GM19023 (cell line): ENCODE results near the gene SPINT4.
"Not testable (repeated sequence)": the region's sequence is repeated elsewhere in the genome, so short reads cannot be mapped to it uniquely, and the experiment has no call there.

Source experiments
- ATAC-seq: cut with Tn5 transposase; IDR thresholded peaks from one replicate; pipeline ENCODE4 v1.9.1; 2021; ENCODE audit warnings: mild to moderate bottlenecking, moderate library complexity; ENCODE audit not compliant: unreplicated experiment

The SPINT4 gene

GRCh38 chr20:45722047-45722446 lies at the start of gene SPINT4:
Gene SPINT4, plus strand, starts transcription at chr20:45722347. Its CDS starts 21 bp downstream, at chr20:45722368.
- no peak for ATAC-seq

- ATAC-seq, result no peak
Observed at GRCh38 chr20:45672765-45673164, 49.4 kb upstream of the SPINT4 start.

DNA sequence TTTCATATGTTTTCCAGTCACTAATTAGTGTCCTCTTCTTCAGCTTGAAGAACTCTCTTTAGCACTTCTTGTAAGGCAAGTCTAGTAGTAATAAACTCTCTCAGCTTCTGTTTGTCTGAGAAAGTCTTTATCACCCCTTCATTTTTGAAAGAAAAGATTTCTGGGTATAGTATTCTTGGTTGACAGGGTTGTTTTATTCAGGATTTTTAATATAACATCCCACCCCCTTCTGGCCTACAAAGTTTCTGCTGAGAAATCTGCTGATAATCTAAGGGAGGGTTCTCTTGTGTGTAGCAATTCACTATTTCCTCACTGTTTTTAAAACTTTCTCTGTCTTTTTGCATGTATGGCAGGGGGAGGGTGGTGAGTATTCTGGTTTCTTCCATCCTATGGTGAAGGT lies 42.5 kb upstream of the SPINT4 start:
- ATAC-seq, result no peak

GRCh38 chr20:45685896-45686295 lies 36.3 kb upstream of the SPINT4 start:
- ATAC-seq, result no peak

GRCh38 chr20:45693346-45693745 lies 28.8 kb upstream of the SPINT4 start:
- ATAC-seq, result not testable (repeated sequence)

DNA sequence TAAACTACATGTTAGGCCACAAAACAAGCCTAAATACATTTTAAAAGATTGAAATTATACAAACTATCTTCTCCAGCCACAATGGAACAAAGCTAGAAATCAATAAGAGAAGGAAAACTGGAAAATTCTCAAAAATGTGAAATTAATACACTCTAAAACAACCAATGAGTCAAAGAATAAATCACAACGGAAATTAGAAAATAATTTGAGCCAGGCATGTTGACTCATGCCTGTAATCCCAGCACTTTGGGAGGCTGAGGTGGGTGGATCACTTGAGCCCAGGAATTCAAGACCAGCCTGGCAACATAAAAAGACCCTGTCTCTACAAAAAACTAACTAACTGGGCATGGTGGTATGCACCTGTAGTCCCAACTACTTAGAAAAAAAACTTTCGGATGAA lies 26.7 kb upstream of the SPINT4 start:
- ATAC-seq, result no peak

GRCh38 chr20:45701104-45701503 lies 21.0 kb upstream of the SPINT4 start:
- ATAC-seq, result no peak

DNA sequence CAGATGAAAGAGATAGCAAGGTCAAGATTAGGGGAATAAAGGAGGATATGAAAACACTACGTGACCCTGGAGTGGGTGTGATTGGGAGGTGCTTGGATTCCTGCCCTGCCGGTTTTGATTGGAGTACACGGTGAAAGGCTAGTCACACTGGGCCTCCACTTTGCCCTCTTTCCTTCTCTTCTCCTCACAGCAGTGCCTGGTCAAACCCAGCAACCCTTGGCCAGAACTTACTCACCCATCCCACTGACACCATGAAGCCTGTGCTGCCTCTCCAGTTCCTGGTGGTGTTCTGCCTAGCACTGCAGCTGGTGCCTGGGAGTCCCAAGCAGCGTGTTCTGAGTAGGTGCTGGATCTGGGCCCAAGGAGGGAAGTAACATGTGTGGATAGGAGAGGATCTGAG lies 20.3 kb upstream of the SPINT4 start, which contains the start of gene WFDC13:
TSS of gene WFDC13 (plus strand) at position 166 of the 400 bp plus-strand sequence. CDS start at position 252, 86 bp downstream.
- no peak for ATAC-seq

DNA sequence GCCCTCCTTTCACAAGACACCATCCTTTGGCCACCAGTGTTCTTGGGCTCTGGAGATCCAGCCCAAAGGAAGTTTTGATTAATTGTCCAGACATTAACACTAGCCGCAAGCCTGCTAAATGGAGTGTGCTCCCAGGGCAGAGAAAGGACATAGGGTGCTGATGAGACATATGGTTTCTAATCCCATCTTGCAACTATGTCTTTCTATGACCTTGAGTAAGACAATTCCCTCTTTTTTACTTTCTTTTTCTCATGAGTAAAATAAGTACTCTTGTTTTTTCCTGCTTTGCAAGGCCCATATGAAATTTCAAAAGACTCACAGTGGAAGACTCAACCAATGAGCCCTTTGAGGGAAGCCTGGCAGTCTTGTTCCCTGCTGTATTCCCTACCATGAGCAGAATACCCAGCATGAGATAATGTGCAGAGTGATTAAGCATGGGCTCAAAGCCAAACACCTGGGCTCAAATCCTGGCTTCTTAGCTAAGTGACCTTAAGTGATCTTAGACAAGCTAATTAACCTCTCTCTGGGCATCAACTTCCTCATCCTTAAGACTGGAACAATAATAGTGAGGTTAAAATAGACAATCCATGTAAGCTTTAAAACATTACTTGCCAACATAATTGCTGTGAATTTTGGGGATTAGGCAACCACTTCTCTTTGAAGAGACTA lies 17.0 kb upstream of the SPINT4 start, which contains the start of gene WFDC10B:
TSS of gene WFDC10B (minus strand) at position 51 of the 669 bp plus-strand sequence. CDS start 19,027 bp downstream, outside the sequence.
- ATAC-seq, result no peak

DNA sequence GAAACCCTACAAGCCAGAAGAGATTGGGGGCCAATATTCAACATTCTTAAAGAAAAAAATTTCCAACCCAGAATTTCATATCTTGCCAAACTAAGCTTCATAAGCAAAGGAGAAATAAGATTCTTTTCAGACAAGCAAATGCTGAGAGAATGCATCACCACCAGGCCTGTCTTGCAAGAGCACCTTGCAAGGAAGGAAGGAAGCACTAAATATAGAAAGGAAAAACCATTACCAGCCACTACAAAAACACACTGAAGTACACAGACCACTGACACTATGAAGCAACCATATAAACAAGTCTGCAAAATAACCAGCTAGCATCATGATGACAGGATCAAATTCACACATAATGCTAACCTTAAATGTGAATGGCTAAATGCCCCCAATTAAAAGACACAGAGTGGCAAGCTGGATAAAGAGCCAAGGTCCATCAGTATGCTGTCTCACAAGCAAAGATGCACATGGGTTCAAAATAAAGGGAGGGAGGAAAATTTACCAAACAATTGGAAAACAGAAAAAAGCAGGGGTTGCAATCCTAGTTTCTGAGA lies 5.9 kb upstream of the SPINT4 start:
- ATAC-seq, result not testable (repeated sequence)

DNA sequence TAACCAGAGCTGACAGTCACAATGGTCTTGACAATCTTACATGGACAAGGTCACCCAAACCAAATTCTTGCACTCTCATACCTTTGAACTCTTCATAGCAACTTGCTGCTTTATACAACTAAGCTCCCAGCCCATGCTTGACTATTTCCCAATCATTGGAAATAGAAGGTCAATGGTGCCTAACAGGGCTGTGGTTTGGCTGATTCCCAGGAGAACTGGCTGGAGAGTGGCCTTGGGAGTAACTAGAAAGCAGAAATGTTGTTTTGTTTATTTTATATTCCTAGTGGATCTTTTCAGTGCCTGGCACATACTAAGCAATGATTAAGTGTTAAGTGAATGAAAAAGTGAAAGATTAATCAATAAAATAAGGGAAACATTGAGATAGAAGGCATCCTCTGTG lies 3.0 kb downstream of the SPINT4 start:
- ATAC-seq, result no peak

GRCh38 chr20:45727044-45727443 lies 4.9 kb downstream of the SPINT4 start:
- no peak for ATAC-seq

DNA sequence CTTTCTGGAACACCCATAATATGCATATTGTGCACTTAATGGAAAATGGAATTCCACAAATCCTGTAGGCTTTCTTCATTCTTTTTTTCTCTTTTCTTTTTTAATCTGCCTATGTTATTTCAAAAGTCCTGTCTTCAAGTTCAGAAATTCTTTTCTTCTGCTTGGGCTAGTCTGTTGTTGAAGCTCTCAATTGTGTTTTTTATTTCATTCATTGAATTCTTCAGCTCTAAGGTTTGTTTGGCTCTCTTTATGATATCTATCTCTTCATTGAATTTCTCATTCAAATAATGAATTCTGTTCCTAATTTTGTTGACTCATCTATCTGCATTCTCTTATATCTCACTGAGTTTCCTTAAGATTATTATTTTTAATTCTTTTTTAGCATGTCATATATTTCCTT lies 10.1 kb downstream of the SPINT4 start:
- no peak for ATAC-seq

DNA sequence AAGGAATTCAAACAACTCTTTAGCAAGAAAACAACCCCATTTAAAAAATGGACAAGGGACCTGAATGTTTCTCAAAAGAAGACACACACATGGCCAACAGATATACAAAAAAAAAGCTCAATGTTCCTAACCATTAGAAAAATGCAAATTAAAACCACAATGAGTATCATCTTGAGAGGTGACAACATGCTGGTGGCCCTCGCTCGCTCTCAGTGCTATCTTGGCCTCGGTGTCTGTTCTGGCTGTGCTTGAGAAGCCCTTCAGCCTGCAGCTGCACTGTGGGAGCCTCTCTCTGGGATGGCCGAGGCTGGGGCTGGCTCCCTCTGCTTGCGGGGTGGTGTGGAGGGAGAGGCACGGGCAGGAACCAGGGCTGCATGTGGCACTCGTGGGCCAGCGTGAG lies 13.4 kb downstream of the SPINT4 start:
- ATAC-seq, result no peak

DNA sequence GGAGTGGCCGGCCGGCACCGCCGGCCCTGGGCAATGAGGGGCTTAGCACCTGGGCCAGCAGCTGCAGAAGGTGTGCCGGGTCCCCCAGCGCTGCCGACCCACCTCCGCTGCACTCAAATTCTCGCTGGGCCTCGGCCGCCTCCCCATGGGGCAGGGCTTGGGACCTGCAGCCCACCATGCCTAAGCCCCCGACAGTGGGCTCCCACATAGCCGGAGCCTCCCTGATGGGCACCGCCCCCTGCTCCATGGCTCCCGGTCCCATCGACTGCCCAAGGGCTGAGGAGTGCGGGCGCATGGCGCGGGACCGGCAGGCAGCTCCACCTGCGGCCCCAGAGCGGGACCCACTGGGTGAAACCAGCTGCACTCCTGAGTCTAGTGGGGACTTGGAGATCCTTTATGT lies 13.8 kb downstream of the SPINT4 start:
- no peak for ATAC-seq

GRCh38 chr20:45742596-45742995 lies 20.4 kb downstream of the SPINT4 start:
- ATAC-seq, result no peak

- ATAC-seq, result no peak
Observed at GRCh38 chr20:45745015-45745414, 22.9 kb downstream of the SPINT4 start.

DNA sequence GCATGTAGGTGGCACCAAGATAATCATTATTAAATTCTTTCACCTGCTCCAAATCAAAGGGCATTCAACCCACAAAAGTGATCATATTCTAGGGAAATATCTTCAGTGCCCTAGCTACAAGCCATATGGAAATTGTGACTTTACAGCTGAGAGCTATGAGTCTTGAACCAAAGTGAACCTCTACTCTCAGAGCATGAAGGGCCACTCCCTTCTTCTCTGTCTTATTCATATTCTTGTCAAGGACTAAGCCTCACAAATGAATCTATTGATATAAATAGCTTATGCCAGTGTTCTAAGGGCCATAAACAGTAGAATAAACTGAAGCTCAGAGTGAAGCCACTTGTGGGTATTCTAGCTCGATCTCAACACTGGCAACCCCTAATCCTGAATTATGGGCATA lies 29.6 kb downstream of the SPINT4 start:
- ATAC-seq, result no peak

GRCh38 chr20:45752746-45753145 lies 30.6 kb downstream of the SPINT4 start:
- ATAC-seq, result no peak

DNA sequence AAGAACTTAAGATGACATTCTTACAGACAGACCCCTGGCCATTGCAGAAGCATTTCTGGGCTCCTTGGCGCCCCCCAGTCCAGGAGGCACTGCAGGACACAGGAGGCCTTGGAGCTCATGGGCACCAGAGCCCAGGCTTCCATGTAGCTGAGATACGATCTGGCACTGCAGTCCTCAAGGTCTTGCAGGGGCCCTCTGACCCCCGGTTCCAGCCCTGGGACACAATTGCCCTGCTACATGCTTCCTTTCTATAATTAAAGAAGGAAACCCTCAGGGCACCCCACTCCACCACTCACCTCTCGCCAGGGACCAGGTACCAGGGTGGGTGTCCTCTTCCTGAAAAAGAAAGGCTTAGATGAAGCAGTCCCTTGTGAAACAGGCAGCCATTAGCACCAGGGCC lies 35.9 kb downstream of the SPINT4 start:
- no peak for ATAC-seq

GRCh38 chr20:45759921-45760320 lies 37.8 kb downstream of the SPINT4 start:
- not testable (repeated sequence) for ATAC-seq

GRCh38 chr20:45761966-45762365 lies 39.8 kb downstream of the SPINT4 start:
- ATAC-seq, result not testable (repeated sequence)
